ENCODE data around the gene NCBP2.

The NCBP2 gene

DNA sequence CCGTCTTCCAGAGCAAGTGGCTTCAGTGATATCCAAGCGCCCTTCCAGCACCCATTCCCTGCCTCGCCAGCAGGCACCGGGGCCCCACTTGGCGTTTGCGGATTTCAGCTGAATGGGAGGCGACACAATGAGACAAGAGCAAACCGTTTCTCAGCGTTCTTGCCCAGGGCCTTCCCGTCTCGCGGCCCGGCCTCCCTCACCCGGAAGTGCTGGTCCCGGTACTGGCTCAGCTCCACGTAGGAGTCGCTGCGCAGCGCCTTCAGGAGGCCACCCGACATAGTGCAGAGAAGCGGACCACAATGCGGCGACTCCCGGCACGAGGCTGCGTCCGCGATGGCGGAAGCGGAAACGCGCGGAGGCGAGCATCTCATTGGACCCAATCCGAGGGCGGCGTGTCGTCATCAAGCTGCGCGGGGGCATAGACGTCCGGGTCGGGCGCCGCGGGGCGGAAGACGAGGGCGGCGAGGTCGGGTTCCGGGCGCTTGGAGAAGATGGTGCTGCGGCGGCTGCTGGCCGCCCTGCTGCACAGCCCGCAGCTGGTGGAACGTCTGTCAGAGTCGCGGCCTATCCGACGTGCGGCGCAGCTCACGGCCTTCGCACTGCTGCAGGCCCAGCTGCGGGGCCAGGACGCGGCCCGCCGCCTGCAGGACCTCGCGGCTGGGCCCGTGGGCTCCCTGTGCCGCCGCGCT lies at the start of gene NCBP2:
Gene NCBP2, minus strand, starts transcription at position 303 of the 689 bp plus-strand sequence. Its CDS starts 25 bp downstream, at position 278.
- DNase-seq: peak; percentile 97

DNA sequence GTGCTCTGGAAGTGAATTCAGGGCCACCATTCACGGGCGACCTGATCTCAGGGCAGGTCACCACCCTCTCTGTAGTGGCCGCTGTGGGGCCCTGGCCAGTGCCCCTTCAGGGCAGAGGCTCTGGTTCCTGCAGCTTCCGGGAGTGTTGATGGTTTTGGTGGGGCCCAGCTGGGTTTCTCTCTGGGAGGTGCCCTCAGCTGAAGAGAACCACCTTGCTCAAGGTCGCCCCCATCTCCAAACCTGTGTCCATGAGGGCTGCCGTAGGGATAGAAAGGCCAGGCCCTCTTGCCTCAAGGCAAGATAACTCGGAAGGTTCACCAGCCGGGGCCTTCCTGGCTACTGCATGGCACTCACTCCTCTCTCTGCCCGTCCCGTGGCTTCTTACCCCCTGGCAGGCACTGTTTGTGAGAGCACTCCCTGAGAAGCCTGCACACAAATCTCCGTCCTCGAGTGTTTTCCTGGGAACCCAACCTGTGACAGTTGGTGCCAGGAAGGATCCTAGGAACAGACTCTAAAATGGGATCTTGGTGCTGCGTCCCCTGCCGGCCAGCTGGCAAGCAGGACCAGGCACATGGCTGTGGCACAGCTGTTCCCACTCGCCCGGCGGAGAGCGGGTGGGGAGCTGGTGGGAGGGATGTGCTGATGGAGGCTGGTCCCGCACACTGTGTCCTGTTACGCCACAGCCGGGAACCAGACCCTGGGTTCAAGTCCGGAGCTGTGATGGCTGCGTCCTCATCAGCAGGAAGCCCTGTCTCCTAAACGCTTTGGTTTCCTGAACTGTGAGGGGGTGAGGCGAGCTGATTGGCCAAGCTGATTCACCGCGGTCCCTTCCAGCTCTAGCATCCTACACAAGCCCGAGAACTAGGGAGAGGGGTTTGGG lies 49.5 kb upstream of the NCBP2 start:
- no peak for DNase-seq

DNA sequence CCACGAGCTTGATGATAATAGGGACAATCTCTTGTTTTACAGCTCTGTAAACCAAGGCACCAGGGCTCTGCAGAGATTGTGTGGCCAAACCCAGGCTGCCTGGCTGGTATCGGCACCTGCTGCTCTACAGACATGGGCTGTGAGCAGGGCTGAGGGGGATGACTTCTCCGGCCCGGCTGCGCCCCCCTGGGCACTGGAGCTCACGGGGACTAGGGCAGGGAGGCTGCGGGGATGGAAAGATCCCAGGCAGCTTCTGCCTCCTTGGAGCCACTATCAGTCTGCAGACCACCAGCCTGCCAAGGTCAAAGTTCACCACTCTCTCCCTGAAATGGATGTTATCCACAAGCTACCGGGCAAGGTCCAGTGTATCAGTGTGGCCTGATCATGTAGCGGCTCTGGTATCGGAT lies 48.3 kb upstream of the NCBP2 start:
- DNase-seq: no peak

DNA sequence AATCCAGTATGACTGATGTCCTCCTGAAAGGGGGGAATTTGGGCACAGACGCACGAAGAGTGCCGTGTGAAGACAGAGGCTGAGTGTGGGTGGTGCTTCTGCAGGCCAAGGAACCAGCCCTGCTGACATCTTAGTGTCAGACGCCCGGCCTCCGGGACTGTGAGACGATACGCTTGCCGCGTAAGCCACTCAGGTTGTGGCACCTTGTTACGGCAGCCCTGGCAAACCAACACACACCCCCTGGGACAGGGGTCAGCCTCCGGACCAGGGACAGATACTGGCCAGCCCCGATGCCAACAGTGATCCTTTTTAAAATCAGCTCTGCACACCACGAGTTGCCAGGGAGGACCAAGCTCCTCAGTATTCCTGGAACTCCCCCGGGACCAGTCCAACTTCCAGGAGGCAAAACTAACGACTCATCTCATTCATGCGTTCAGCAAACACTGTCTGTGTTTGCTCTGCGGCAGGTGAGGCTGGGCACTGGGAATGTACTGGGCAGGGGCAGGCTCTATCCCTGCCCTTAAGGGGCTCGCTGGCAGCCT lies 47.5 kb upstream of the NCBP2 start:
- no peak for DNase-seq

DNA sequence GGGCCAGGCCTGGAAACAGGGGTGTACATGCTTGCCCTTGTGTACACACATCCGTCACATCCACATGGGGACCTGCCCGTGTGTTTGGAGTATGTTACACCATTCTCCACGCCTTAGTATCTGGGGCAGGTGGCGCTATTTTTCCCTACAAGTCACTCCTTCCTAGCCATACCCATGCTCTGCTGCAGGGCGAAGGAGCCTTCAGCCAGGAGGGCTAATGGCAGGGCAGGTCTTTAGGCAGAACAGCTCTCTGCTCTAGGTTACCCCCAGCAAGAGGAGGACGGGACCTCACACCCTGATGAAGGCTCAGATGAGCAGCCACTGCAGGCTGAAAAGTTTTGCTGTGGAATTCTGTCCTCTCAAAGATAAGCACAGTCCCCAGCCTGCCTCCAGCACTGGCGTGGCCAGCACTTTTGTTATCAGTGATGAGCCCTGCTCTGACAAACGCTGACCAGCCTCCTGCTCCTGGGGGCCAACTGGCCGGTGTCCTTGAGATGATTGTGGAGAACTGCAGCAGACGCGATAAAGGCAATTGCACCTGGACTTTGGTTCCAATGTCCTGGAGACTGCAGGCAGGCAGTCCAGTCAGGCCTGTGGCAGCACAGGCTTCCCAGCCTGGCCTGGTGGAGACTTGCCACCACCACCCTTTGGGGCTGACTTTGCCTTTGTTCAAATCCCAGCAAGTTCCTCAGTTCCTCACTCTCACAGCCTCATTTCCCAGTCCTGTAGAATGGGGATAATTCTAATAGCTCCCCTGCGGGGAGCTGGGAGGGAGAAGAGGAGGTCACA lies 46.1 kb upstream of the NCBP2 start:
- no peak for DNase-seq

DNA sequence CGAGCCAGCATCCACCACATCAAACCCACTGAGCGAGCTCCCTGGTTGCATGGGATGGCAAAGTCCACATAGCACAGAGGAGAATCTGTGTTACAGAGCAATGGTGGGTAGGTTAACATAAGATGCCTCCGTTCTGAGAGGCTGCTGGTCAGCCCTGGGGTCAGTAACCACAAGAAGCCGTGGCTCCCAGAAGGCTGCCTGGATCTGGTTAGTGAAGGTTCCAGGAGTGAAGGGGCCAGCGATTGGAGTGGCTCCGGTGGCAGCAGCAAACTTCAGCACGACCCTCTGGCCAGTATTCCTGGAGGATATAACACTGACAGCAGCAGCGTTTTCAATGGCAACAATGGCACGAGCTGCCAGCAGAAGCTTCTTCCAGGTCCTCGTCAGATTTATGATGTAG lies 44.7 kb upstream of the NCBP2 start:
- DNase-seq: no peak

DNA sequence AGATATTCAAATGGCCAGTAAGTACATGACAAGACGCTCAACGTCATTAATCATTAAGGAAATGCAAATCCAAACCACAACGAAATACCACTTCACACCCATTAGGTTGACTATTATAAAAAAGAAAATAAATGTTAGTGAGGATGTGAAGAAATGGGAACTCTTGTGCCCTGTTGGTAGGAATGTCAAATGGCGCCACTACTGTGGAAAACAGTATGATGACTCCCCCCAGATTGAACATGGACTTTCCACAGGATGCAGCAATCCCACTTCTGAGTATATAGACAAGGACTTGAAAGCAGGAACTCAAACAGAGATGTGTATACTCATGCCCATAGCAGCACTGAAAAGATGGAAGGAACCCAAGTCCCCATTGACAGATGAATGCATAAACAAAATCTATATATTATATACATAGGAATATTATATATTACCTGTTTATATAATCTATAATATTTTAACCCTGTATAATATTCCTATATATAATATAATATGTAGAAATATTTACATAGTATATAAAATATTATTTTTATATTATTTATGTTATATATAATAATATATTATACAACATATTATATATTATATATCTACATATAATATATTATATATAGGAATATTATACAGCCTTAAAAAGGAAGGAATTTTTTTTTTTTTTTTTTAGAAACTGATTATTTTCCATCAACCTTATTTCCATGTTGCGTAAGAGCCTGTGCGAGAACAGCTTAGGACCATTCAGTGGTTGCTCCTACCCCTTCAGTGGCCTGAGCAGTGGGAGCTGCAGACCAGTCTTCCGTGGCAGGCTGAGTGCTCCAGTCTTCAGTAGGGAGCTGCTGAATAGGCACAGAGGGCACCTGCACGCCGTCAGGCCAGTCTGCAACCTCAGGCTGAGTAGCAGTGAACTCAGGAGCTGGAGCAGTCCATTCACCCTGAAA lies 43.9 kb upstream of the NCBP2 start:
- DNase-seq: no peak

DNA sequence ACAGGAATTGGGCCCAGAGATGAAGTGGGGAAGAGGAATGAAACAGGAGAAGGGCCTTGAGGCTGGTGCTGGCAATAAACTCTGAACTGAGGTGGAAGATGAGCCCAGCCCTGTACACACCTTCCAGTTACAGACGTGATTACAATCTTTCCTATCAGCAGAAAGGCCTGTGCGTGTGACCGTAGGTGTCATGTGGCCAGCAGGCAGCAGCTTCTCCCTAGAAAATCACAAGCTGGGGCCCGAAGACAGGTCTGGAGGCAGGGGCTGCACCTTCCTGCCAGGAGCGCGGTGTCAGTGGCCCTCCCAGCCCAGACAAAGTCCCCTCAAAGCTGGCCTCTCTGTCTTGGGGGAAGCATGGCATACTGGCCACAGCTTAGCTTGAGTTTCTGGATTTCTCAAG lies 43.0 kb upstream of the NCBP2 start:
- no peak for DNase-seq

DNA sequence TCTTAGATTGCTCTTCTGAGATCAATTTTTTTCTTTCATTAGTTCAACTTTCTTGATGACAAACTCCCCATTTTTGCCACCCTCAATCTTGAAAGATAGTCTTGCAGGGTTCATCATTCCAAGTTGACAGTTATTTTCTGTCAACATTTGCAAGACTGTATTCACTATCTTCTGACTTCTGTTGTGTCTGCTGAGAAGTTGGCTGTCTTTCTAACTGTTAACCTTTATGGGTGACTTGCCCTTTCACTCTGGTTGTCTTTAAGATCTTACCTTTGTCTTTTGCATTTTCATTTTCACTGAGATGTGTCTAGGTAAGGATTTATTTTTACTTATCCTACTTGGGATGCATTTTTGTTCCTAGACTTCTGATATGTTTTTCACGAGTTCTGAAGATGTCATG lies 40.9 kb upstream of the NCBP2 start:
- no peak for DNase-seq

DNA sequence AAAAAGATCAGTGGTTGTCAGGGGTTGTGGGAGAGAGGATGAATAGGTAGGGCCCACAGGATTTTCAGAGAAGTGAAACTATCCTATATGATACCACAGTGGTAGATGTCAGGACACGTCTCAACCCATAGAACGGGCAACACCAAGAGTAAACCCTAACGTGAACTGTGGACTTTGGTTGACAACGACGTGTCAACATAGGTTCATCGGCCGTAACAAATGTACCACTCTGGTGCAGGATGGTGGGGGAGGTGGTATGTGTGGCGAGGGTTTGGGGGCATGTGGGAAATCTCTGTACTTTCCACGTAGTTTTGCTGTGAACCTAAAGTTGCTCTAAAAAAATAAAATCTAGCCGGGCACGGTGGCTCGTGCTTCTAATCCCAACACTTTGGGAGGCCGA lies 39.3 kb upstream of the NCBP2 start:
- DNase-seq: peak; percentile 31

DNA sequence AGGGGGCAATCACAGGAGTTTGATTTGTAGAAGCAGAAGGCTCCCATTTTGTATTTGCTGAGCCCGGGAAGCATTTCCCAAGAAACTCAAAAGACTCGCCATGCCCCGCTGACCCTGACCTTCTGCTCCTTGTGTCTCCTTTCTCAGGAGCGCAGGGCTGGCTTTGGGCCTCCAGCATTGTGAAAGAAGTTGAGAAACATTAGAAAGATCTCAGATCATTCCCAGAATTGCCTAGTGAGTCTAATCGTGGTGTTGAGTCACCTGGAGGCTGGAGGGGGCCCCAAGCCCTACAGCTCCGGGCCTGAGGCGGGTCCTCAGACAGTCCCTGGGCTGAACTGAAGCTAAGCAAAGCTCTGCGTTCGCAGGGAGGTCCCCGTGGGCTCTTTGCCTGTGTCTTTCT lies 37.2 kb upstream of the NCBP2 start:
- peak; percentile 16 for DNase-seq

DNA sequence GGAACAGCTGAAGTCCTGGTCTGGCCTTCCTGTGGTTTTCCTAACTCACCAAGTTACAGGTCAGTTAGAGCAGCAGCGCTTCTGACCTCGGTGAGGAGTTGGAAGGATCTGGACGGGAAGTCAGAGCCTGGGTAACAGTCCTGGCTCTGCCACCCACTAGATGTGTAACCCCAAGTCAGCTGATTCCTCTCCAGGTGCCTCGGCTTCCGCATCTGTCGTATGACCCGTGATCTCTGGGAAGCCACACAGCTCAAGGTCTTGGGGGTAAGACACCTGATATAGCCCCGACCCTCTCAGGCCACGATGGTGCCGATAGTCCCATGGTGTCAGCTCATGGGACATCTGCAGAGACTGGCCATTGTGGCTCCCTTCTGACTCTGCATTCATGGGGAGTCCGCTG lies 34.6 kb upstream of the NCBP2 start:
- DNase-seq: no peak

DNA sequence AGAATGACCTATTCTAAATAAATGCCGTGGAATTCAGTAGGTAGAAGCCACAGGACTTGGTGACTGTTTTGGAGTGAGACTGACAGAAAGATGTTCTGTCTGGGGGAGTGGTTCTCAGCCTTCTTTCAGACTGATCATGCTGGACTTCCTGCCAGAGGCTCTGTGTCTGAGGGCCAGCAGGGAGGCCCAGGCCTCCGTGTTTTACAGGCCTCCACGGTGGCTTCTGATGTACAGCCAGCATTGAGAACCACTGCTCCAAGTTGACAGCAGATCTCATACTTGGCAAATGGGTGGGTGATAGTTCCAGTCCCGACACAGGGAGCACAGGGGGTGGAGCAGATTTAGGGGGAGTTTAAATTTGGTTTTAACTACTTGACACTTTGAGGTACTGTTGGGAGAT lies 33.0 kb upstream of the NCBP2 start:
- DNase-seq: no peak

DNA sequence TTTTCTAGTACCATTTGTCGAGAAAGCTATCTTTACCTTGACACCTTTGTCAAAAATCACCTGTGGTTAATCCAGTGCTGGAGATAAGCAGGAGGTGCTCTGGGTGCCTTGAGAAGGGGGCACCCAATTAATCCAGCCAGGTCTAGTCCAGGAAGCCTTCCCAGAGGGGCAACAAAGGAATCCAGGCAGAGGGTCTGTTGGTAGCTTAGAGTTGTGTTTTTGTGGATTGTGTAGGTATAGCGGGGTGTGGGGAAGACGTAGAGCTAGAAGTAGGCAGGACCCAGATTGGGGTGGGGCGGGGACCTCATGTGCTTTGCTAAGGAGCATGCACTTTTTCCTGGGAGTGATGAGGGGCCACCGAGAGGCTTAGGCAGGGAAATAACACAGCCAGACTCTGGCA lies 32.3 kb upstream of the NCBP2 start:
- DNase-seq: no peak

DNA sequence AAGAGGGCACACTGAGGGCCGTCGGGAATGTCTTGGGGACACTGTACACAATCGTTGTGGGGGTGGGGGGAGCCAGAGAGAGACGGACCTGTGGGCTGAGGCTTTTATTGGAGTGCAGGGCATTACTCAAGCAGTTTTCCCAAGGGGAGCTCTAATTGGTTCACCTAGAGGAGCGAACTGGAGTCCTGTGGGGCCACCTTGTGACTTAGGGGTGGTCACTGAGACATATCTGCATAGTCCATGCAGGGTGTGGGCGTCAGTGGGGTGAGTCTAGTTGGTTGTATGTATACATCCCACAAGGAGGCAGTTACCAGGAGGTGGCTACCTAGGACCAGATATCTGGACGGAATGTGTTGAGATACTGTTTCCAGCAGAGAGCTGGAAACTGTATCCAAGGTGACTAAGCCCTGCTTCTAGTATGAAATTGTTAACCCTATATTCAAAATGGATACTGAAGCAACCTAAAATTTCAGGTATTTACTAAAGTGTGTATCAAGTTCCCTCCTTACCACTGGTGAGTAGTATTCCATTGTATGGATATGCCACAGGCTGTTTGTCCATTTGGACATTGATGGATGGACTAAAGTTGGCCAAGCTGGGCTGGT lies 28.9 kb upstream of the NCBP2 start:
- DNase-seq: no peak

DNA sequence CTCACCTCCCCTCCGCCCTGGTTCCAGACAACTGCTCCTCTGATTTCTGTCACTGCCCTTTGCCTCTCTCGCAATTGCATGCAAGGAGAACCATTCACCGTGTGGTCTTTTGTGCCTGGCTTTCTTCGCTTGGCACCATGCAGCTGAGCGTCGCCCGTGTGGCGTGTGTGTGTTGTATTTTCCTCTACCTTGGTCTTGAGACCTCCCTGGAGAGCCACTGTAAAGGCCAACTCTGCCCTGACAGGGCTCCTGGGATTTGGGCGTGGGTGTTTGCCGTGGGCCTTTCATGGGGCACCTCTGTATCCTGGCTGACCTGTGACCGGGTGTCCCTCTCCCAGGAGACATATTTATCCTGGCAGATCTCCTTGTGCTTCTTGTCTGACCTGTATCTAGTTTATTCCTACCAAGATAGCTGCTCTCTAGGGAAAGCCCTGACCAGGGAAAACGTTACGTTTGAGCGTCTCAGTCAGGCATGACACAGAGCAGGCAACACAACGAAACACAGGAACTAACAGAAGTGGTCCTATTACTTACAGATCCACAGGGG lies 28.3 kb upstream of the NCBP2 start:
- DNase-seq: no peak

DNA sequence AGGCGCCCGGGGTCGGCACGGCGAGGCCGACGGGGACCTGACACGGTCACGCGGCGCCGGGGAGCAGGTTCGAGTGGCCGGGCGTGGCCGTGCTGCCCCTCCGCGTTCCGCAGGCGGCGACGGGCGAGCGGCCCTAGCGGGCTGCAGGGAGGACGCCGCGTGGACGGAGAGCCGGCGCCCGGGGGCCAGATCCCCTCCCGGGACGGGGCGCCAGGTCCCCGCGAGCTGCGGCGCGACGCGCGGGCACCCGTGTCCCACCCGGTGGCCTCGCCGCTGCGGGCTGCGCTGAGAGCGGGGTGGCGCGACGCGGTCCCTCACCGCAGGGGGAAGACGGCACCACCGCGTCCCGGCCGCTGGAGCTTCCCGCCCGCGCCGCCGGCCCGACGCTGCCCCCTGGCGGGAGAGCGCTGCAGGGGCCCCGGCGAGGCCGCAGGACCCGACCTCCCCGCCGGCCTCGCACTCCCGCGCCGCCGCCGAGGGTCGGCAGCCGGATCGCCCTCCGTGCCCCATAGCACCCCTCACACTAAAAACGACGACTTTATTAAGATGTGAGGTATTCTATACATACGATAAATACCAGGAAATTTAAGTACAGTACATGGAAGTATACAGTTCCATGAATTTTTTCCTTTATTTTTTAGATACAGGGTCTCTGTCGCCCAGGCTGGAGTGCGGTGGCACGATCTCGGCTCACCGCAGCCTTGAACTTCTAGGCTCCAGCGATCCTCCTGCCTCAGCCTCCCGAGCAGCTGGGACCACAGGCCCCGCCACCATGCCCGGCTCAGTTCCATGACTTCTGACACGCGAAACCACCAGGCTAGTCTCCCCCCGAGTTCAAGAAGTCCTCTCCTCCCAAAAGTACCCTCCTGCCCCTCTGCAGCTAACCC lies 27.6 kb upstream of the NCBP2 start:
- DNase-seq: peak; percentile 36

DNA sequence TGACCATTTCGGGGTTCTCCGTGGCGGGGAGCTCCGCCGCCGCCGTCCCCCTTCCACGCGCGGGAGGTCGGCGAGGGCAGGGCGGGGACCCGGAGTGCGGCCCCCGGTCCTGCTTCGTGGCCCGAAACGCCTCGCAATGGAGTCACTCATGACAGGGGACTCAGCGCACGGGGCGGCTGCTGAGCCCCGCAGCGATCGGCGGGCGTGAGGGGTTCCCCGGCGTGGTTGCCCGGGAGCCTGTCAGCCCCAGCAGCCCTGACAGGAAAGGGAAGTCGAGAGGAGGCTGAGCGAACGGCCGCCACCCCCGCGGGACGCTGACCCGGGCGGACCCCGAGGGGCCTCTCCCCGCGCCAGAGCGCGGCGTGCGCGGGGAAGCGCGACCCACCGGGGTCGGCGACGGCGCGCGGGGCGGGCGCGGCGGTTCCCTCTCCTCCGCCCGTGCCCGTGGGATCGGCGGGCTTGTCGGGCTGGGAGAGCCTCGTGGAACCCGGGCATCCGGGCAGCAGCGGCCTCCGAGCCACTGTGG lies 26.9 kb upstream of the NCBP2 start:
- peak; percentile 38 for DNase-seq

DNA sequence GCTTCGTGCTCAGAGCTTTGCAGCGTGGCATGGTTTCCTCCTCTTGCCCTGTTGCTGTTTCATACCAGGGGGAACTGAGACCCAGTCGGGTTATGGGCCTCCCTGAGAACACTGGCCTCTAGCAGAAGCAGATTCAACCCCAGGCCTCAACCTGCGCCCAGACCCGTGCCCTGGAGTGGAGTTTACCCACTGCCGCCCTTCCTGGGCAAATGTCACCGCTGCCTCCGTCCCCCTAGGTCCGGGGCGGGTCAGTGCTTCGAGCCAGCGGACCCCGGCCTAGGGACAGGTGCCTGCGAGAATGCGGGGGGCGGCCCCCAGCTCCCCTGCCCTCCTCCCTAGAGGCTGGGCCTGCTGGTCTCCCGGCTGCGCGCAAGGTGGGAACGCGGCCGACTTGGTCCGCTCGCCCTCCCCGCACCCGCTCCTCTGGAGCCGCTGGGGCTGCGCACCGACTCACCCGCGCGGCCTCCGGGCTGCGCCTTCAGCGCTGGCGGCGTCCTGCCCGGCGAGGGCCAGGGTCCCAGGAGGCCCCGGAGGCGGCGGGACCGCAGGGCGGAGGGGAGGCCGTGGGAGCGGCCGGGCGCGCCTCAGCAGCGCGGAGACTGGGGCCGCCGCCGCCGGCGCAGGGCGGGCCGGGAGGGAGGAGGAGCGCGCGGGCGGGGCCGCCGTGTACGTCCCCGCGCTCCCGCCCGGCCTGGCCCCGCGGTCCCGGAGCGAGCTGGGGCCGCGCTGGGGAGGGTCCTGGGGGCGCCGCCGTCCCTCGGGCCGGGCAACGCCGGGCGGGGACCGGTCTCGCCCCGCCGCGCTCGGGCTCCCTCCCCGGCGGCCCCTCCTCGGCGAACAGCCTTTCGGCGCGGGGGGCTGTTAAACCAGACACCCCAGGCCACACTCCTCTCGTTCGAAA lies 26.2 kb upstream of the NCBP2 start, which contains the start of gene PIGZ:
Gene PIGZ, minus strand, starts transcription at position 601 of the 901 bp plus-strand sequence. CDS start 16,802 bp downstream, outside the sequence.
- DNase-seq: no peak
